Measurements from ENCODE around the gene TREH.

GRCh38 chr11:118694771-118695170, 15.3 kb upstream of the TREH start:
- TF ChIP-seq CTCF (conservative IDR thresholded peaks at IDR 0.05) (no peak), ZFX (IDR thresholded peaks at IDR 0.05) (no peak)

Measured in C4-2B (cell line).